HG02759 (cell line): Measurements from ENCODE around the gene CACNA1D.

Experiments used
- ATAC-seq: cut with Tn5 transposase; IDR thresholded peaks from one replicate; pipeline ENCODE4 v1.9.1; 2021; ENCODE audit warnings: mild to moderate bottlenecking, moderate library complexity; ENCODE audit not compliant: unreplicated experiment

The CACNA1D gene

GRCh38 chr3:53803124-53803815, 308.9 kb downstream of the CACNA1D start:
- ATAC-seq = no peak

GRCh38 chr3:53803816-53804695, 309.6 kb downstream of the CACNA1D start:
- ATAC-seq = no peak

- ATAC-seq = peak; percentile 55
These were observed 310.5 kb downstream of the CACNA1D start for GRCh38 chr3:53804697-53805462.

DNA sequence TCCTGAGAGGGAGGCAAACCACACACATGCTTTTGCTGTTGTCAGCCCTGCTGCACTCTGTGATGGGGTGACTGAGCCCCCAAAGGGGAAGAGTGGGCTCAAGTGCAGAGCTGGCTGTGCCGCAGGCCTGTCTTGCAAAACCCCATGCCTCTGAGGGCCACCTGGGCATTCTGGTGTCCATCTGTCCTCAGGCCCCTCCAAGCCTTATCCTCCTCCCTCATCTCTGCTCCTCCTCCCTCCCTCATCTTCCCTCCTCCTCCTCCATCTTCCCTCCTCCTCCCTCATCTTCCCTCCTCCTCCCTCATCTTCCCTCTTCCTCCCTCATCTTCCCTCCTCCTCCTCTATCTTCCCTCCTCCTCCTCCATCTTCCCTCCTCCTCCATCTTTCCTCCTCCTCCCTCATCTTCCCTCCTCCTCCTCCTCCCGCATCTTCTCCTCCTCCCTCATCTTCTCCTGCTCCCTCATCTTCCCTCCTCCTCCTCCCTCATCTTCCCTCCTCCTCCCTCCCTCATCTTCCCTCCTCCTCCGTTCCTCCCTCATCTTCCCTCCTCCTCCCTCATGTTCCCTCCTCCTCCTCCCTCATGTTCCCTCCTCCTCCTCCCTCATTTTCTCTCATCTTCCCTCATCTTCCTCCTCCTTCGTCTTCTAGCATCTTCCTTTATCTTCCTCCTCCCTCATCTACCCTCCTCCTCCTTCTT, 311.2 kb downstream of the CACNA1D start:
- no peak for ATAC-seq

DNA sequence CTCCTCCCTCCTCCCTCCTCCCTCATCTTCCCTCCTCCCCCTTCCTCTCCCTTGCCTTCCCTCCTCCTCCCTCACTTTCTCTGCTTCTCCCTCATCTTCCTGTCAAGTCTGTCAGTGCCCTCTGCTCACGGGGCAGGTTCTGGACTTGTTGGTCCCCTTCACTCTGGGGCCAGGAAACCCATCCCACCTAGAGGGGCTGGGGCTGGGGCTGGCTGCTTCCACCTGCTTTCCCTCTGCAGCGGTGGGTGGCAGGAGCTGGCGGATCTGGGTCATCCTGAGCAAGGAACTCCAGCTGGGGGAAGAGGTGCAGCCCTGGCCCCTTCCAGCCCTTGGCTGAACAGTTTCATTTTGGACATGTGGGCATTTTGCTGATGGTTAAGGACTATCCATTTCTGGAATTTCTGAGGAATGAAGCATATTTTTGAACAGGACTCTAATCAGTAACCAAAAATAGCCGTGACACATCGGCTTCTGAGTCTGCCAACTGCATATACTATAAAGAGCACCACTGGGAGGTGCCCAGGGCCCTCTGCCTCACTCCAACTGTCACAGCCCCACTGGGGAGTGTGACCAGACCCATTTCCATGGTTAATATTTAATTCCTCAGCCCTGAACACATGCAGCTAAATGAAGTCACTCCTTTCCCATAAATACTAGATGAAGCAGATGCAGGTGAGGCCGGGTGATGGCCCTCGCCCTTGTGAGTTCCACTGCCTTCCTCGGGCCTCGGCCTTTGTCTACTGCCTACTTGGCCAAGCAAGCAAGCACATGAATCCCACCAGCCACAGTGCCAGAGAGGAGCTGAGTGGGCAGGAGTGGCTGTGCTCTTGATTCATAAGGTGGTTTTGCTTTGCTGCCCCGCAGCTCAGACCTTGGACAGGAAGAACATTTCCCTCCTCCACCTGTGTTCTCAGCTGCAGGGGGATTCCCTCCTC, 312.0 kb downstream of the CACNA1D start:
- ATAC-seq = peak; percentile 73

- ATAC-seq = peak; percentile 10
These were observed 312.9 kb downstream of the CACNA1D start for GRCh38 chr3:53807117-53807810.

DNA sequence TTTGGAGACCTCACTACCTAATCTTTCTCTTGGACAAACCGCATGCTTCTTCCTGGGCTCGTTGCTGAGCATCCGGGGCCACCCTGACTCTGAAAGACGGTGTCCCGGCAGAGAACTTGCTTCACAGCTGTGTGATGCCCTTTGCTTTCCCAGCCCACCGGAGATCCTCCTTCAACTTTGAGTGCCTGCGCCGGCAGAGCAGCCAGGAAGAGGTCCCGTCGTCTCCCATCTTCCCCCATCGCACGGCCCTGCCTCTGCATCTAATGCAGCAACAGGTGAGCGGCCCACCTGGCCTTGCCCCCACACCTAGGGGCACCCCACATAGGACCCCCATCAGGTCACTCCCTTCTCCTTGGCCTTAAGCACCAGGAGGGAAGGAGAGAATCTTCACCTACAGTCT, 314.1 kb downstream of the CACNA1D start:
- ATAC-seq = no peak

GRCh38 chr3:53809267-53809666, 314.9 kb downstream of the CACNA1D start:
- ATAC-seq = no peak

- ATAC-seq = no peak
These were observed 315.5 kb downstream of the CACNA1D start for GRCh38 chr3:53809764-53810400.

DNA sequence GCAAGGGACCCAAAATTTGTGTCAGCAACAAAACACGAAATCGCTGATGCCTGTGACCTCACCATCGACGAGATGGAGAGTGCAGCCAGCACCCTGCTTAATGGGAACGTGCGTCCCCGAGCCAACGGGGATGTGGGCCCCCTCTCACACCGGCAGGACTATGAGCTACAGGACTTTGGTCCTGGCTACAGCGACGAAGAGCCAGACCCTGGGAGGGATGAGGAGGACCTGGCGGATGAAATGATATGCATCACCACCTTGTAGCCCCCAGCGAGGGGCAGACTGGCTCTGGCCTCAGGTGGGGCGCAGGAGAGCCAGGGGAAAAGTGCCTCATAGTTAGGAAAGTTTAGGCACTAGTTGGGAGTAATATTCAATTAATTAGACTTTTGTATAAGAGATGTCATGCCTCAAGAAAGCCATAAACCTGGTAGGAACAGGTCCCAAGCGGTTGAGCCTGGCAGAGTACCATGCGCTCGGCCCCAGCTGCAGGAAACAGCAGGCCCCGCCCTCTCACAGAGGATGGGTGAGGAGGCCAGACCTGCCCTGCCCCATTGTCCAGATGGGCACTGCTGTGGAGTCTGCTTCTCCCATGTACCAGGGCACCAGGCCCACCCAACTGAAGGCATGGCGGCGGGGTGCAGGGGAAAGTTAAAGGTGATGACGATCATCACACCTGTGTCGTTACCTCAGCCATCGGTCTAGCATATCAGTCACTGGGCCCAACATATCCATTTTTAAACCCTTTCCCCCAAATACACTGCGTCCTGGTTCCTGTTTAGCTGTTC, 316.9 kb downstream of the CACNA1D start:
- no peak for ATAC-seq

DNA sequence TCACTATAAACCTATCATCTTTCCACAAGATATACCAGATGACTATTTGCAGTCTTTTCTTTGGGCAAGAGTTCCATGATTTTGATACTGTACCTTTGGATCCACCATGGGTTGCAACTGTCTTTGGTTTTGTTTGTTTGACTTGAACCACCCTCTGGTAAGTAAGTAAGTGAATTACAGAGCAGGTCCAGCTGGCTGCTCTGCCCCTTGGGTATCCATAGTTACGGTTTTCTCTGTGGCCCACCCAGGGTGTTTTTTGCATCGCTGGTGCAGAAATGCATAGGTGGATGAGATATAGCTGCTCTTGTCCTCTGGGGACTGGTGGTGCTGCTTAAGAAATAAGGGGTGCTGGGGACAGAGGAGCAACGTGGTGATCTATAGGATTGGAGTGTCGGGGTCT, 318.0 kb downstream of the CACNA1D start:
- ATAC-seq = no peak

DNA sequence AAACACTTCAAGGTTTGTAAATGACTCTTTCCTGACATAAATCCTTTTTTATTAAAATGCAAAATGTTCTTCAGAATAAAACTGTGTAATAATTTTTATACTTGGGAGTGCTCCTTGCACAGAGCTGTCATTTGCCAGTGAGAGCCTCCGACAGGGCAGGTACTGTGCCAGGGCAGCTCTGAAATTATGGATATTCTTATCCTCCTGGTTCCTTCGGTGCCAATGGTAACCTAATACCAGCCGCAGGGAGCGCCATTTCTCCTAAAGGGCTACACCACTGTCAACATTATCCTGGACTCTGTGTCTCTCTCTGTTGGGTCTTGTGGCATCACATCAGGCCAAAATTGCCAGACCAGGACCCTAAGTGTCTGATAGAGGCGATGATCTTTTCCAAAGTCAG, 318.8 kb downstream of the CACNA1D start:
- no peak for ATAC-seq

GRCh38 chr3:53813876-53814275, 319.5 kb downstream of the CACNA1D start:
- no peak for ATAC-seq

- no peak for ATAC-seq
These were observed 320.7 kb downstream of the CACNA1D start for GRCh38 chr3:53815067-53815466.

DNA sequence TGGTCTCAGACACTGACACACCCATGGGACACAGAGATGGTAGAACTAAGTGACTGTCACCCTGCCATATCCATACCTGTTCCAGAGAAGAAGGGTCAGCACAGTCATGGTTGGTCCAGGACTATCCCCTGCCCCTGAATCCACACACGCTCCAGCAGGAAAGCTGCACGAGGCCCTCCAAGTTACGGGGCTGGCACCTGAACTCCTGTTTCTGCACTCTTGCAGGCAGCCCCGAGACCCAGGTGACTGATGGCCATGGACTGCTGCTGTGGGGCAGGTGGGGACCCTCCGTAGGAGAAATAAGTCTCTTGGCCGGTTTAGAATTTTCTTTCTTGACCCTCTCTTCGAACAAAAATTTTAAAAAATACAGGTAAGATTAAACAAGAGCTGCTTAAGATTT, 321.2 kb downstream of the CACNA1D start:
- ATAC-seq = no peak

GRCh38 chr3:53816425-53816824, 322.0 kb downstream of the CACNA1D start:
- ATAC-seq = no peak

- no peak for ATAC-seq
These were observed 322.8 kb downstream of the CACNA1D start for GRCh38 chr3:53817211-53817610.

DNA sequence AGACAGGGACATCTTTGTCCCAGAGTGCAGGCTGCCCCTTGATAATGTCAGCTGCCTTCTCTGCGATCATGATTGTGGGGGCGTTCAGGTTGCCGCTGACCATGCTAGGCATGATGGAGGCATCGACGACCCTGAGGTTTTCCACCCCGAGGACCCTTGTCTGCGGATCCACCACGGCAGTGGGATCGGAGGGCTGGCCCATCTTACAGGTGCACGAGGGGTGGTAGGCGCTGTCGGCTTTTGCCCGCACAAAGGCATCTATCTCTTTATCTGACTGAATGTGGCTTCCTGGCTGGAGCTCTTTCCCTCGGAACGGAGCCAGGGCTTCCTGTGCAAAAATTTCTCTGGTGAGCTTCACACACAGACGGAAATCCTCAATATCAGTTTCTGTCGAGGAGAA, 323.4 kb downstream of the CACNA1D start:
- ATAC-seq = no peak
